Measurements from ENCODE around the gene EDDM13.
"Not testable (repeated sequence)": the region's sequence is repeated elsewhere in the genome, so short reads cannot be mapped to it uniquely, and the experiment has no call there.

- TF ChIP-seq PATZ1 (CRISPR knock-in tag; IDR thresholded peaks at IDR 0.05; ENCODE audit: borderline replicate concordance); CSRNP3 (CRISPR knock-in tag; IDR thresholded peaks at IDR 0.05); SNAI2 (CRISPR knock-in tag; IDR thresholded peaks at IDR 0.05); ARNTL (CRISPR knock-in tag; IDR thresholded peaks at IDR 0.05; ENCODE audit: borderline replicate concordance, low read depth); CSDC2 (CRISPR knock-in tag; IDR thresholded peaks at IDR 0.05); TCF4 (CRISPR knock-in tag; IDR thresholded peaks at IDR 0.05; ENCODE audit: borderline replicate concordance); GLIS3 (CRISPR knock-in tag; IDR thresholded peaks at IDR 0.05): not testable (repeated sequence)
Measured at GRCh38 chr19:56307062-56307461, 34.5 kb downstream of the EDDM13 start.

Measured in SK-N-SH treated with all-trans-retinoic acid at 6 μM for 48 hours (cell line).